NCI-H82 treated with DMSO at 0.1 percent for 48 hours (cell line): ENCODE measurements around the gene TMPRSS15.

Experiments
- DNase-seq: peaks from one replicate; lab custom pipeline; 2025; ENCODE audit not compliant: unreplicated experiment; lab: John Stamatoyannopoulos, UW

Gene TMPRSS15

DNA sequence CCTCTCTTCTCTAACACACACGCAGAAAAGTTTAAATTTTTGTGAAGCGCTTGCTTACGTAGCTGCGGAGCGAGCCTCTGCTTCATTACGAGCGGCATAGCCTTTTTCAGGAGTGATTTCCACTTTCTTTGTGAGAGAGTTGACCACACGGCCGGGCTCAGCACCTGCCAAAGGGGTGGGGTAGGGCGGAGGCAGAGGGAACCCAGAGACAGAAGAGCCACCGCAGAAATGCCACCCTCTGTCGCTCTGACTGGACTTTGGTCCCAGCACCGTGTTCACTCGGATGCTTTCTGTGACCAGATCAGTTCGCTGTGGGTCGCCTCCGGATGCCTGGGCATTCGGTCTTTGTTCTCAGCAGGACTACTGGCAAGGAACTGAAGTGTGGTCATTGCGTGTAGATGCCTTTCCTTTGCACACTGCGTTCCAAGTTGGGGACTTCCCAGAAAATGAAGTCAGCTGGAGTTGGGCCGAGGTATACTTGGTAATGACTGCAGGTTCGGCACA is 158.1 kb downstream of the TMPRSS15 start:
- no peak for DNase-seq

GRCh38 chr21:18244671-18245463 is 158.7 kb downstream of the TMPRSS15 start, which contains the start of gene CHODL:
Gene CHODL (plus strand): TSS chr21:18244833. CDS start chr21:18245224, 391 bp downstream.
- DNase-seq = no peak

- no peak for DNase-seq
Observed at GRCh38 chr21:18235545-18235944, 168.0 kb downstream of the TMPRSS15 start.

GRCh38 chr21:18228060-18228739 is 175.4 kb downstream of the TMPRSS15 start:
- no peak for DNase-seq

GRCh38 chr21:18222346-18222745 is 181.2 kb downstream of the TMPRSS15 start:
- no peak for DNase-seq

DNA sequence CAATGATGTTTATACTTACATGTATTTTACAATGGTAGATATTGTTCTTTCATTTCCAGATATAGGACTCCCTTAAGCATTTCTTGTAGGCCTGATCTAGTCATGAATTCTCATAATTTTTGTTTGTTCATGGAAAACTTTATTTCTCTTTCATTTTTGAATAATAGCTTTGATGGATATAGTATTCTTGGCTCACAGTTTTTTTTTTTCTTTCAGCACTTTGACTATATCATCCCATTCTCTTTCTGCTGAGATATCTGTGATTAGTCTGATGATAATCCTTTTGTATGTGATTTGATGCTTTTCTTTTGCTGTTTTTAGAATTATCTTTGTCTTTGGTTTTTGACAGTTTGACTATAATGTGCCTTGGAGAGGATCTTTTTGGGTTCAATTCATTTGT is 183.1 kb downstream of the TMPRSS15 start:
- DNase-seq = no peak
